Stimulated activated CD8-positive, alpha-beta memory T cell treated with anti-CD3 and anti-CD28 coated beads, Interleukin-2, amount 100 ng/mL, for 48 hours (primary cell): ENCODE data around the gene DCST2.
A peak's percentile ranks its signal among the peaks of the same experiment; 100 is the strongest.

Source experiments
- DNase-seq, 2 donors: peaks; one replicate each; pipeline ENCODE4 v3.0.0-alpha.2; 2020; ENCODE audit warnings: low read depth in 2 of 2

DCST2 gene

GRCh38 chr1:155010211-155010918, 23.2 kb downstream of the DCST2 start:
- no peak for DNase-seq

DNA sequence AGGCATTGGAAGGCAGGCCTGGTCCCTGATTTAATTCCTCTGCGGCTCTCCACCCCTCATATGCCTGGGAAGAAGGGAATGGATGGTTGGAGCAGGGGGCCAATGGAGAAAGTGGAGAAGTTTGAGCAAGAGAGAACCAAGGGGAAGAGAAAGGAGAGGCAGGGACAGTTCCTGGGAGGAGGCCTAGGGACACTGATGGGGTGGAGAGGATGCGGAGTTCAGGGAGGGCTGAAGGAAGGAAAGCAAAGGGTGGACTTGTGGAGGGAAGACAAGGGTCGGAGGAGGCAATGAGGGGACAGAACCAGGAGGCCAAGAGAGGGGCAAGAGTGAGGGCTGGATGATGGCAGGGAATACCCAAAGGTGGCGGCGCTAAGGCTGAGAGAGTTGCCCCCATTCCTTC, 23.8 kb downstream of the DCST2 start:
- no peak for DNase-seq

GRCh38 chr1:155009221-155009711, 24.3 kb downstream of the DCST2 start:
- DNase-seq, result no peak

GRCh38 chr1:155008015-155008941, 25.3 kb downstream of the DCST2 start:
- DNase-seq, result no peak

DNA sequence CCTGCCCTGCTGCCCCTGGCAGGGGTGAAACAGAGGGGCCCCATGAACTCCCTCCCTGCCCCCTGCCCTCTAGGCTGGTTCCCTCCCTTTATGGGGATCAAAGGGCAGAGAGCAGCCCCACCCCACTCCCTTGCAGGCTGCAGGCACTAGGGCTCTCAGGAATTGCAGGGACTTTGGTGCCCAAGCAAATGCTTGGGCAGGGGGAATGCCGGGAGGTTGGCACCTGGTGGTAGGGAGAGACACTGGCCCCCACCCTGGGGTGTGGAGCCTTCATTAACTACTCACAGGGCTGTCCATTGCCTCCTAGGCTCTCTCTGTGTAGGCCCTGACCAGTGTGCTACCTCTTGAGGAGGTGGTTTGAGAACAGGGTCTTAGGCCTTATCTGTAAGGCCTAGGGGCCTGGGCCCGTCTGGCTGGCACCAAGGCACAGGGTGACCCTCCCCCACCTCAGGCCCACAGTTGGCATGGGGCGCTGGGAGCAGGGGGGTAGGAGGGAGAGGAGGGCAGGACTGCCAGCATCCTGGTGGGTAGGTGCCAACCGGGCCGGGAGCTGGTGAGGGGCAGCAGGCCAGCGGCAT, 26.2 kb downstream of the DCST2 start:
- DNase-seq, result no peak

- DNase-seq, result no peak
Observed at GRCh38 chr1:155006601-155007101, 26.9 kb downstream of the DCST2 start.

- DNase-seq, result no peak
Observed at GRCh38 chr1:155005076-155006011, 28.2 kb downstream of the DCST2 start.

GRCh38 chr1:155004352-155005075, 29.1 kb downstream of the DCST2 start:
- DNase-seq, result no peak

DNA sequence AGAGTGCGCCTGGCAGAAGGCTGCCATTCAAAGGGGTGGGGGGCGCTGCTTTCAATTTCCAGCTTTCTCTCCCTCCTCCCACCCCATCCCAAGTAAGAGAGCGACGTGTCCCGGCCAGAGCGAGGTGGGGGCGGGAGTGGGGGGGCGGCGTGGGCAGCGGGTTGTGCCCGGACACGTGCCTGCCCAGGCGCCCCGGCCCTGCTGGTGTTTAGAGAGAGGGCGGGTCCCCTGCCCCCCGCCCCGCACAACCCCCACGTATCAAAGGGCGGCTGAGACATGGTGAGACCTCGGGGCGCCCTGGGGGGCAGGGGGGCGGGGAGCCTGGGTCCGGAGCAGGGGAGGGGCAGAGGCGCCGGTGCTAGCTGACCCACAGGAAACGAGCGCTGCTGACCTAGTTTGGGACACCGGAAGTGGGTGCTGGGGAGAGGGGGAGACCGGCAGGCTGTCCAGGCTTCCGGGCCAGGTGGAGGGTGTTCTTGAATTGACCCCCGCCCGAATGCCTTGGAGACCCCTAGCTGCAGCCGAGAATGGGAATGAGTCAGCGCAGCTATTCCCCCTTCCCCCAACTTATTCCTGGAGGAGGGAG, 29.7 kb downstream of the DCST2 start:
- no peak for DNase-seq

- no peak for DNase-seq
Observed at GRCh38 chr1:155003227-155003765, 30.3 kb downstream of the DCST2 start.

GRCh38 chr1:155002464-155003226, 30.9 kb downstream of the DCST2 start, which contains the start of gene ZBTB7B:
Gene ZBTB7B (plus strand): TSS chr1:155002802. CDS start chr1:155014661, 11,859 bp downstream.
- no peak for DNase-seq

- peak; percentile 97 to 98 for DNase-seq
Observed at GRCh38 chr1:155001675-155002463, 31.7 kb downstream of the DCST2 start.

GRCh38 chr1:155001425-155001674, 32.2 kb downstream of the DCST2 start:
- DNase-seq, result no peak

DNA sequence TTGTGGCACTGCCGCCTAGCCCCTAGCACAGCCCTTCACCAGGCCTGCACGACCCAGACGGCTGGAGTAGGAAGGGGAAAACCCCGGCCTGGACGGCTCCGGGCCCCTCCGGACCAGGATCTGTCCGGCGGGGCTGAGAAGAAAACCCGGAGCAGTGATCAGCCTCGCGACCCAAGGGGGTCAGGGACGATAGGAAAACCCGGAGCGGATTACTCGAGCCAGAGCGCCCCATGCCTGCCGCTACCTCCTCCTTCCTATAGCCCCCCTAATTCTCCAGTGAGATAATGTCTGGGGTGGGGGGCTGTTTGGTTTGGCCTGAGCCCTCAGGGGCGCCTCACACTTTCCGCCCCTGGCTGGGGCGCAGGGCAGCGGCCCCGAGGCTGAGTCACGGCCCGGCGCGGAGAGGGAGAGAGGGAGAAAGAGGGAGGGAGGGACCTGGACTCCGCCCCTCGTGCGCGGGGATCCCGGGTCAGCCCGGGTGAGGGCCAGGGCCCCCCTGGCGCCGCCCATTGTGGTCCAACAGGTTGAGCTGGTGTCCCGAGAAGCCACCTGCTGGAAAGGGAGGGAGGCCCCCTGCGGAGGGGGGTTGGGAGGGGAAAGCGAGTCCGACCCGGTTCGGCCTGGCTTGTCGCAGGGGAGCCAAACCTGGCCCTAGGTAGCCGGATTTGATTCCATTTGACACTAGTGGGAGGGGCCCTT, 32.7 kb downstream of the DCST2 start:
- DNase-seq, result peak; percentile 82

- DNase-seq, result no peak
Observed at GRCh38 chr1:155000411-155000725, 33.2 kb downstream of the DCST2 start.

GRCh38 chr1:154999571-155000410, 33.8 kb downstream of the DCST2 start:
- peak; percentile 54 to 72 for DNase-seq
